VCaP (cell line): ENCODE data around the gene CIAO3.

ENCODE experiments used
- H3K27ac ChIP-seq: fragments of 450-650 bp; 2 replicates; pipeline ENCODE4 v1.5.1; 2017
- TF ChIP-seq, protein P1 (sequence below): fragments of 450-650 bp; conservative IDR thresholded peaks from 2 replicates; pipeline ENCODE4 v1.5.1; 2017; ENCODE audit warnings: mild to moderate bottlenecking, moderate library complexity

The CIAO3 gene

DNA sequence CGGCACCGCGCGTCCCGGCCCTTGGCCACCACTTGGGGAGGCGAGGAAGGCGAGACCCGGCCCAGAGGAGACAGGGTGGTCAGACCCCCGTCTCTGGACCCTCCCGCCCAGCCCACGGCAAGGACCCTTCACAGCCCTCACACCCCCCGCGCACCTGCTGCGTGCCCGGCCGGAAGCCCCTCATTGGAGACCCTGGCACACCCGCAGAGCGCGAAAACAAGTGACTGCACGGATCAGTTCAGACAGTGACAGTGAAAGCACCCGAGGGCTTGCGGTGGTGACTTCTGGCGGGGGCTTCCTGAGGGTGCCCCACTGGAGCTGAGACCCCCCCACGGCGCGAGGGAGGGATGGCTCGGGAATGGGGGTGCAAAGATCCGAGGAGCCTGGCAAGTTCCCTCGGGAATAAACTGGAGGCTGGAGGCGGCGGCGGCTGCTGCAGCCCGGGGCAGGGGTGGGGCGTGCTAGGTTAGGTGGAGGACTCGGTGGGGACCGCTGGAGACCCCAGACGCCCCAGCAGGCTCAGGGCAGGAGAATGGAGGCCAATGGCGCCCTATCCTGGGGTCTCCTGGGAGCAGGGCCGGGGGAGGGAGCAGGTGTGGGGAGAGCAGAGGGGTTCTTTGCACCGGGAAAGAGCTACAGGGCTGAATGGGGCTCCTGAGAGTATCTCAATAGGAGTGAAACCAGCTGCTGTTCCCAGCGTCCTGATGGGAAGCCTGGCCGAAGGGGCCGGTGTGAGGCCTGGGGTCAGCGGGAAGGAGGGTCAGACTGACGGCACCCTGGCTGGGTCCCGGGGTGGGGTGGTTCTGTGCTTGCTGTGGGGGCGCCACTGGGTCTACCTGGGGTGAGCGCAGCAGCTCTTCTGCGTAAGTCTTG is 34.4 kb downstream of the CIAO3 start:
- H3K27ac ChIP-seq = peak overlapping the region; percentile 87
- TF ChIP-seq, protein P1, sequence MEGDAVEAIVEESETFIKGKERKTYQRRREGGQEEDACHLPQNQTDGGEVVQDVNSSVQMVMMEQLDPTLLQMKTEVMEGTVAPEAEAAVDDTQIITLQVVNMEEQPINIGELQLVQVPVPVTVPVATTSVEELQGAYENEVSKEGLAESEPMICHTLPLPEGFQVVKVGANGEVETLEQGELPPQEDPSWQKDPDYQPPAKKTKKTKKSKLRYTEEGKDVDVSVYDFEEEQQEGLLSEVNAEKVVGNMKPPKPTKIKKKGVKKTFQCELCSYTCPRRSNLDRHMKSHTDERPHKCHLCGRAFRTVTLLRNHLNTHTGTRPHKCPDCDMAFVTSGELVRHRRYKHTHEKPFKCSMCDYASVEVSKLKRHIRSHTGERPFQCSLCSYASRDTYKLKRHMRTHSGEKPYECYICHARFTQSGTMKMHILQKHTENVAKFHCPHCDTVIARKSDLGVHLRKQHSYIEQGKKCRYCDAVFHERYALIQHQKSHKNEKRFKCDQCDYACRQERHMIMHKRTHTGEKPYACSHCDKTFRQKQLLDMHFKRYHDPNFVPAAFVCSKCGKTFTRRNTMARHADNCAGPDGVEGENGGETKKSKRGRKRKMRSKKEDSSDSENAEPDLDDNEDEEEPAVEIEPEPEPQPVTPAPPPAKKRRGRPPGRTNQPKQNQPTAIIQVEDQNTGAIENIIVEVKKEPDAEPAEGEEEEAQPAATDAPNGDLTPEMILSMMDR = no peak

DNA sequence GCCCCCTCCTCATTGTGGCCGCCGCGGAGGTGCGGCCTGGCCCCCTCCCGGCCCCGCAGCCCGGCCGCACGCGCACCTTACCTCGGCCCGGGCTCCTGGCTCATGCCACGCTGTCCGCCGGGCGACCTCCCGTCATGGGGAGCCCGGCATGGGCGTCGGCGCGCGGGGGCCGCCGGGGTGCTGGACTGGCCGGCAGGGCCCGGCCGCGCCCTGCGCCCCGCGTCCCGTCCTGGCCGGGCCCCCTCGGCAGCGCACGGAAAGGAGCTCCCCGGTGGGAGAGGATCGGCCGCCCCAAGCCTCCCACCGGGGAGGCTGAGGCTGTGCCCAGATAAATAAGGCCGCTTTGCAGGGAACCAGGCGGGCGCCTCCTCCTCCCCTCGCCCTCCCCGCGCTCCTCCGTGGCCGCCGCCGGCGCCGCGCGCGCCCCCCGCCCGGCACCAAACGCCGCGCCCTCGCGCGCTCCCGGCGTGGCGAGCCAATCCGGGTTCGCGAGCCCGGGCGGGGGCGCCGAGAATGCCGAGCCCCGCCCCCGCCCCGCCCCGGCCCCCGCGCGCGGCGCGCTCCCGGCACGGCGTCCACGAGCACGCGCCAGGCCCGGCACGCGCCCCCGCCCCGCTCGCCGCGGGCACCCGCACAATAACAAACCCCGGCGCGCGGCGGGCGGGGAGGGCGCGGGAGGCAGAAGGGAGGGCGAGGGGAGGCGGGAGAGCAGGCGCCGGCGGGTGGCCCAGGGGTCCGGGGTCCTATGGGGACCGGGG is 35.2 kb downstream of the CIAO3 start, which contains the start of gene FBXL16:
TSS of gene FBXL16 (minus strand) at position 371 of the 758 bp plus-strand sequence. CDS start 8,396 bp downstream, outside the sequence.
- TF ChIP-seq, protein P1 = no peak

DNA sequence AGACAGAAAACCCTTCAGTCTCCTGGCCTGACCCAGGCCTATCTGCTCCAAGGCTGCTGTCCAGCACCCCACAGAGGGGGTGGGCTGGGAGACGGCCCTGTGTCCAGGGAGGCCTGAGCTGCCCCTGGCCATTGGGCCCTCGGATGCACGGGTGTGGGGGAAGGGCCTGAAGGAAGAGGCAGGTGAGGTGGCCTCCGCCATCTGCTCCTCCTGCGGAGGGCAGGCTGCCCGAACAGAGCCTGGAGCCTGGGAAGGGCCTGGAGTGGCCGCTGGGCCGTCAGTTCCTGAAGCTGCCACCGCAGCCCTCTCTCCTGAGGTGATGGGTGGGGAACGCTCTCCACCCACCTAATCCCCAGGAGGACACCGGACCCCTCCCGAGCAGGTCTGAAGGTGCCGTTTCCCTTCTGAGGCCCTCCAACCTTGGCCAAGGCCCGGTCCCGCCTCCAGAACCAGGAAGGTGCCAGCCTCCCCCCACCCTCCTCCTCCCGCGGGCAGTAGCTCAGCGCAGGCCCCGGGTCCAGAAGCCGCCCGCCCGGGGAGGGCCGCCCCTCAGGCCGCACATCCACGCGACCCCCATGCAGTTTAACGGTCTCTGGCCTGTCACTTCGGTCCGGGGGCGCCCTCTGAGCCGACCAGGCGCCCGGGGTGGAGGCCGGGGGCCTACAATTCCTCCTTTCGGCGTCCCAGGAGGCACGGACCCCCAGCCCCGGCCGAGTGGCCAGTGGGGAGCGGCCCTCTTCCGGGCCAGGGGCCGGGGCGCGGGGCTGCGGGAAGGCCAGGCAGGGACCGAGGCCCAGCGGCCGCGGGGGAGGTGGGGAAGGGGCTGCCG is 36.0 kb downstream of the CIAO3 start:
- TF ChIP-seq, protein P1 = no peak
- H3K27ac ChIP-seq = peak overlapping the region; percentile 87

More for the DNA sequence above, 35.2 kb downstream of the CIAO3 start, which contains the start of gene FBXL16:
- H3K27ac ChIP-seq = peak within 1 kb of the TSS; percentile 87

DNA sequence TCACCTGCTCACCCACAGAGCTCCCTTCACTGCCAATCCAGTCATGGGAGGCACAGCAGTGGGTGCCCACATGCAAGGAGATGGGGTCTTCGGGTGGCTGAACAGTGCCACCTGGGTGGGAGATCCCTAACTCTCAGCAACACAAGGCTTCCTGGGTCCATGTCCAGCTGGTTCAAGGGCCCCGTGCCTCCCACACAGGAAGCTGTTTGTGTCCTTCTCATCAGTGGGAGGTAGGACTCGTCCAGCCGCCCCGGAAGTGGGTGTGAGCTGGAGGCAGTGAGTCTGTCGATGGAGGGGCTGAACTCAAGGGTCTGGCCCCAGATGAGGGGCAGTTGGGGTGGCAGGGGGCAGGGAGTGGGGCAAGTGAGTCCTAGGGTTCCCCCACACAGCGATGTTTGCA is 36.8 kb downstream of the CIAO3 start:
- peak overlapping the region; percentile 87 for H3K27ac ChIP-seq
- TF ChIP-seq, protein P1 = no peak

DNA sequence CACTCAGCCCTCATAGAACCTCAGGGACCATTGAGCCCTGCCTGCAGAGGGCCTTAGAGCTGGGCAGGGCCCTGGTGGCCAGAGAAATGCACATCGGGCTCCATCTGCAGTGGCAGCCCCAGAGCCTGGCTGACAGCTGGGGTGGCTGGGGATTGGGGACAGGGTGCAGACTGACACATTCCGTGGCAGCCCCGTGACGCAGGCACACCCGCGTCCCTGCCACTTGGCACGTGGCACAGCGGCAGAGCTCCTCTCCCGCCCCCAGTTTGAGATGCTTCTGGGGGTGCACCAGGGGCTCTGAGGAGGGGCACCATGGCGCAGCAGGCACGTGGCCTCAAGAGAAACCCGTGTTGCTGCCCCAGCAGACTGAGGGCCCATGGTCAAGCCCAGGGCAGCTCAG is 37.4 kb downstream of the CIAO3 start:
- peak overlapping the region; percentile 87; the same call in 1 of the 2 replicates for H3K27ac ChIP-seq
- TF ChIP-seq, protein P1 = no peak

DNA sequence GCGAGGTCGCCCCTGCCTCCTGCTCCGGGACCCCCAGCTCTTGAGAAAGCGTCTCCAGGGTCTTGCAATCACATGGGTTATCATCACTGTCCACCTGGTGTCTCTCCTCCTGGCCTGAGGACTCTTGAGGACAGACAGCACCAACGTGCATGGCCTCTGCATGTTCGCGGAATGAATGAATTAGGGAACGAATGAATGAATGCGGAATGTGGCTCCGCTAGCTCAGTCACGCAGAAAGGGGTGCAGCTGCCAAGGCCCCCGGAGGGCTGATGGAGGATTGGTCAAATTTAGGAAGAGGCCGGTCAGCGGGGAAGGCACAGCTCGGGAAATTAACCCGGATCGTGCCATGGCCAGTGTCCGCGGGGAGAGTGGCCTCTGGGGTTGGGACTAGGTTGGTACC is 38.5 kb downstream of the CIAO3 start:
- TF ChIP-seq, protein P1 = no peak
- no peak overlapping the region for H3K27ac ChIP-seq
